Activated naive CD4-positive, alpha-beta T cell treated with anti-CD3 and anti-CD28 coated beads, Interleukin-2, amount 50 U/mL, for 16 hours (primary cell): ENCODE results near the gene EHD3.
A peak's percentile ranks its signal among the peaks of the same experiment; 100 is the strongest.

Source experiments
- DNase-seq: peaks from one replicate; pipeline ENCODE4 v3.0.0-alpha.2; 2020

EHD3 gene

GRCh38 chr2:31296641-31297287, 62.8 kb downstream of the EHD3 start:
- DNase-seq: no peak

DNA sequence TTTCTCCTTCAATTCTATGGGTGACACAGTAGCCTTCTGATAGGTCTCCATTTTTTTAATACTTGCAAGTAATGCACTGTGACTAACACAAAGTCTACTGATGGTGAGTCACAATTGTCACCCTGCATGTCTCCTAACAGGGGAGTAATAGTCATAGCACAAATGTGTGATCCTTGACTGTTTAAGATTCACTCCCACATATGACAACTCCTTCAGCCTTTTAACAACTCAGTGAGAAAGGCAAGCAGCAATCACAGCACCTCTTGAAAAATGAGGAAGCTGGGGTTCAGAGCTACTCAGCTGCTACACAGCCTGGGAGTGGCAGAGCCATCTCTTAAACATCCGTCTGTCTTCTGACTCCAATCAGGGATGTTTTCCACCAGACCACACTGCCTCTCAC, 63.8 kb downstream of the EHD3 start:
- no peak for DNase-seq

DNA sequence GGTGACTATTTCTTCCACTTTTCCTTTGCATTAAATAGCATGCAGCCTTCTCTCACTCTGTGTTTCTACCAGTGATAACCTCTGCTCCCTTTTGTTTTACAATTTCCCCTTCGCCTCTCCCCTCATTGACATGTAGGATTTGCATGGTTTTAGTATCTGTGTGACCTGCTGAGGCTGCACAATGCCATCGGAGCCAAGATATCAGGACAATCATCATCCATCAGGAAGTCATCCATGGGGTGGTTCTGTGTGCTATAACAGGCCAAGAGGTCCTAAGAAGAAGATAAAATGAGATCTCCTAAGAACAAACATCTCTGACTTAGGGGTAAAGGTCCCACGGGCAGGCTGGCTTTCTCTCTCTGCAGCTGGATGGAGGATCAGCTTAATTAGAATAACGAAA, 65.6 kb downstream of the EHD3 start:
- DNase-seq: no peak

- no peak for DNase-seq
Measured at GRCh38 chr2:31300309-31300708, 66.4 kb downstream of the EHD3 start.

- no peak for DNase-seq
Measured at GRCh38 chr2:31302940-31303563, 69.1 kb downstream of the EHD3 start.

- no peak for DNase-seq
Measured at GRCh38 chr2:31304816-31305215, 70.9 kb downstream of the EHD3 start.

- no peak for DNase-seq
Measured at GRCh38 chr2:31312898-31313297, 78.9 kb downstream of the EHD3 start.

- no peak for DNase-seq
Measured at GRCh38 chr2:31314761-31315160, 80.8 kb downstream of the EHD3 start.

DNA sequence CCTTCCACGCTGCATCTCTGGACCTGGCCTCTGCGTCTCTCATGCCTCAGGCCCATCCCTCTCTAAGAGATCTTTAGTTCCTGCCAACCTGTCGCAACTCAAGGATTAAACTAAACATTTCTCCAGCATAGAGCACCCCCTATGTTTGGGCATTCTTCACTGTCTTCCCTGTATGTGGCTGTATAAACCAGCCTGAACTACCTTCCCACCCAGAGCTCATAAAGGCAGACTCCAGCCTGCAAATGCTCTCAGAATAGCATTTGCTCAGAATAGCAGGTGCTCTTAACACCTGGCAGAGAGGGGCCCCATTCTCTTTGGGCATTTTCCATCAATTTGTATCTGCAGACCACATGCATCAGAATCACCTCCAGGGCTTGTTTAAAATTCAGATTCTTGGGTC, 83.4 kb downstream of the EHD3 start:
- DNase-seq: no peak

DNA sequence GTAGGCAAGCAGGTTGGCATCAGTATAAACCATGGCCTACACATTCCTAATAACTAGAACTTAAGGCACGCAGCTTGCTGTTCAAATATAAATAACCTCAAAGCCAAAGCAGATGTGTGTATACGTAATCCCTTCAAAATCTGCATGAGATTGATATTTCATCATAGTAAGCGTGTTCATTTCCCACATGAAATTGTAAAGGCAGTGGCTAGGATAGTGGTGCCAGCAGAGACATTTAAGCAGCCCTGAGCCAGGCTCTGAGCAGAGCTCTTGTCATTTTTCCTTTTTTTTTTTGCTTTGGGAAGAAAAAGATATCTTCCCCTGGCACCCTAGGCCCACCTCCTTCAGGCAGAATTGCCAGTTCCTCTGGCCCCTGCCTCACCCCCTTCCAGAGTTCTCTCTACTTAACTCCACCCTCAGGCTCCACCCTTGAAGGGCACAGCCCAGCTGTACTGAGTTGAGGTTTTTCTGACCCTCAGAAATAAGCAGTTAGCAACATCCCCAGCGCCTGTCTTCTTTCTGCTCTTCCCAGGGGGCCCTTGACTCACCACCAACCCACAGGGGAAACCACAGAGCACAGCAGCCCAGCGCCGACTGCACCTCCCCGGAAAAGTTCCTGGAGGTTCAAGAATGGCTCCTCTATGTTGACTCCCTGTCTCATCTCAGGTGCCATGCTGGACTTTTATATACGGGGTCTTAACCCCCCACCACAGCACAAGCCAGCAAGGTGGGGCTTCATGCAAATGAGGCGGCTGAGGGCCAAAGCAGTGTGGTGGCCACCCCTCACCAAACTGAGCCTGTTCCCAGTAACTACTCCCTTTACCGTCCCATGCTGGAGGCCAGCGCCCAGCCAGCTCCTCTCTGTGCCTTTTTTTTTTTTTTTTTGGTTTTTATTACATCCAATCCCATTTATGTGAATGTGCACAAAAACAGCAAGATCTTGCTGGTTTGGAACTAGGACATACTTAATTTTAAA, 84.7 kb downstream of the EHD3 start:
- DNase-seq: peak; percentile 16
